HCT116 (cell line): ENCODE data around the gene ATG10. TPM values are rescaled to one million over a fixed set of nuclear protein-coding genes. Genes with fewer than 3 reads are reported as not detected.
"Not testable (repeated sequence)": the region's sequence is repeated elsewhere in the genome, so short reads cannot be mapped to it uniquely, and the experiment has no call there.

Experiments used
- ATAC-seq: fragments of 200-7000 bp; cut with Tn5 transposase; 2 replicates; pipeline ENCODE4 v1.9.1; 2020; ENCODE audit warnings: mild to moderate bottlenecking, moderate library complexity
- BruUV-seq: library from RNA; stranded (reverse); fragments of 400-500 nt; replicated peaks from 2 replicates; lab custom pipeline; 2021; lab: Mats Ljungman, UMichigan
- CTCF ChIA-PET: fragments of 300-600 bp; sonication (Branson Sonifier 250); formaldehyde crosslinking; loops from one replicate; lab custom pipeline; 2021; ENCODE audit warnings: antibody characterized with exemption; lab: Charles Lee
- POLR2A ChIA-PET: fragments of 300-600, 350-600 bp; sonication (Branson Sonifier 250); formaldehyde crosslinking; loops from one replicate; lab custom pipeline; 2021; ENCODE audit warnings: antibody characterized with exemption; lab: Charles Lee
- RAD21 ChIA-PET, 2 experiments: fragments of 300-600 bp; sonication (Branson Sonifier 250); formaldehyde crosslinking; loops; one replicate each; lab custom pipeline; 2023; ENCODE audit warnings: low total read pairs in 2 of 2; ENCODE audit not compliant: uncharacterized antibody in 2 of 2, unreplicated experiment in 2 of 2, low non-redundant PET in 1 of 2; lab: Charles Lee
- DNase-seq: peaks from one replicate; pipeline ENCODE4 v3.0.0-alpha.2; 2010; ENCODE audit warnings: low read depth, low spot score
- H2AFZ ChIP-seq: fragments of 200-600 bp; shearing (Covaris generic), sonication (generic); 2 replicates; pipeline ENCODE4 v1.6.1; 2017; ENCODE audit warnings: low read depth, mixed run types, mixed read lengths, antibody characterized with exemption, low read length; ENCODE audit not compliant: poor library complexity, severe bottlenecking
- H3K27ac ChIP-seq: 2 replicates; pipeline ENCODE4 v1.5.1; 2012; ENCODE audit warnings: low read depth, low read length
- H3K27me3 ChIP-seq: fragments of 200-600 bp; sonication (generic); 2 replicates; pipeline ENCODE4 v1.6.1; 2016; ENCODE audit warnings: mixed run types, low read length, mixed read lengths; ENCODE audit not compliant: insufficient read depth
- H3K36me3 ChIP-seq, 2 experiments: fragments of 200-500 bp in 1 of 2; fragments of 200-600 bp in 1 of 2; sonication (Bioruptor generic) in 1 of 2; sonication (generic) in 1 of 2; 2 replicates each; pipeline versions ENCODE4 v1.5.1 to v1.6.1; 2014 to 2016; ENCODE audit warnings: low read length in 2 of 2, inconsistent platforms in 1 of 2, mixed read lengths in 1 of 2, mixed run types in 1 of 2; ENCODE audit not compliant: insufficient read depth in 2 of 2, control insufficient read depth in 1 of 2
- H3K4me1 ChIP-seq, 2 experiments: fragments of 200-600 bp in 1 of 2; sonication (generic) in 1 of 2; 2 replicates each; pipeline versions ENCODE4 v1.5.1 to v1.6.1; 2012 to 2017; ENCODE audit warnings: low read length in 2 of 2, inconsistent platforms in 1 of 2, mild to moderate bottlenecking in 1 of 2, mixed read lengths in 1 of 2, mixed run types in 1 of 2, moderate library complexity in 1 of 2; ENCODE audit not compliant: insufficient read depth in 2 of 2, control insufficient read depth in 1 of 2
- H3K4me2 ChIP-seq: fragments of 200-600 bp; sonication (generic); 2 replicates; pipeline ENCODE4 v1.6.1; 2017; ENCODE audit warnings: mixed run types, low read length, mixed read lengths
- H3K4me3 ChIP-seq, 2 experiments: fragments of 200-600 bp in 1 of 2; sonication (generic) in 1 of 2; replicated peaks in 1 of 2; 2 replicates each; pipeline ENCODE4 v1.5.1; 2011 to 2016; ENCODE audit warnings: low read length in 2 of 2, control low read depth in 1 of 2, low read depth in 1 of 2, mild to moderate bottlenecking in 1 of 2, mixed read lengths in 1 of 2, mixed run types in 1 of 2
- H3K79me2 ChIP-seq: fragments of 200-600 bp; sonication (generic); 2 replicates; pipeline ENCODE4 v1.6.1; 2017; ENCODE audit warnings: mild to moderate bottlenecking, mixed run types, low read length, moderate library complexity, mixed read lengths; ENCODE audit not compliant: insufficient read depth
- H3K9ac ChIP-seq: fragments of 200-600 bp; sonication (generic); 2 replicates; pipeline ENCODE4 v1.6.1; 2016; ENCODE audit warnings: low read length, mixed read lengths
- H3K9me2 ChIP-seq: fragments of 200-600 bp; sonication (generic), shearing (Covaris generic); 2 replicates; pipeline ENCODE4 v1.6.1; 2017; ENCODE audit warnings: mixed run types, mild to moderate bottlenecking, moderate library complexity; ENCODE audit not compliant: insufficient read depth
- H3K9me3 ChIP-seq, 2 experiments: fragments of 200-500 bp in 1 of 2; fragments of 200-600 bp in 1 of 2; sonication (Bioruptor generic) in 1 of 2; sonication (generic) in 1 of 2; 2 replicates each; pipeline ENCODE4 v1.6.1; 2014 to 2017; ENCODE audit warnings: low read length in 2 of 2, mixed read lengths in 2 of 2, inconsistent platforms in 1 of 2, low read depth in 1 of 2, mild to moderate bottlenecking in 1 of 2, mixed run types in 1 of 2, moderate library complexity in 1 of 2; ENCODE audit not compliant: control insufficient read depth in 1 of 2, insufficient read depth in 1 of 2
- H4K20me1 ChIP-seq: fragments of 200-600 bp; sonication (generic), shearing (Covaris generic); 2 replicates; pipeline ENCODE4 v1.6.1; 2017; ENCODE audit warnings: mixed run types, mild to moderate bottlenecking, moderate library complexity; ENCODE audit not compliant: insufficient read depth
- EZH2 ChIP-seq: fragments of 200-600 bp; sonication (generic); IDR thresholded peaks from 2 replicates; pipeline ENCODE4 v1.6.1; 2017; ENCODE audit warnings: antibody characterized with exemption, mixed run types
- EZH2phosphoT487 ChIP-seq: fragments of 200-600 bp; IDR thresholded peaks from 2 replicates; pipeline ENCODE4 v1.6.1; 2018; ENCODE audit warnings: antibody characterized with exemption, borderline replicate concordance
- FOSL1 ChIP-seq: IDR thresholded peaks from 2 replicates; pipeline ENCODE4 v1.6.1; 2012; ENCODE audit warnings: low read depth
- SP1 ChIP-seq: IDR thresholded peaks from 2 replicates; pipeline ENCODE4 v1.6.1; 2012; ENCODE audit warnings: low read depth
- SRF ChIP-seq: IDR thresholded peaks from 2 replicates; pipeline ENCODE4 v1.6.1; 2012; ENCODE audit warnings: low read depth
- TCF7L2 ChIP-seq: IDR thresholded peaks from 2 replicates; pipeline ENCODE4 v1.7.0; 2011; ENCODE audit warnings: borderline replicate concordance, inconsistent platforms; ENCODE audit not compliant: insufficient read depth, insufficient read length; ENCODE audit errors: extremely low read depth
- YY1 ChIP-seq: IDR thresholded peaks from 2 replicates; pipeline ENCODE4 v1.6.1; 2011; ENCODE audit warnings: low read length, low read depth, moderate library complexity, mild to moderate bottlenecking; ENCODE audit not compliant: insufficient replicate concordance; ENCODE audit errors: extremely low read depth
- intact Hi-C: fragments of 100-400 bp; cut with micrococcal nuclease; formaldehyde crosslinking; loops from 2 replicates; pipeline ENCODE4 v1.10.0; 2022
- total RNA-seq: library from RNA; stranded (reverse); gene quantifications from one replicate; pipeline ENCODE4 v1.2.1, GENCODE V29; 2021; ENCODE audit not compliant: unreplicated experiment
- TF ChIP-seq, protein P1 (sequence below): IDR thresholded peaks from 2 replicates; pipeline ENCODE4 v1.6.1; 2012
- TF ChIP-seq, protein P2 (sequence below), 3 experiments: fragments of 200-600 bp in 1 of 3; sonication (generic) in 1 of 3; IDR thresholded peaks in 2 of 3; conservative IDR thresholded peaks in 1 of 3; 2 replicates each; pipeline ENCODE4 v1.5.1; 2012 to 2017; ENCODE audit warnings: low read depth in 2 of 3, low read length in 2 of 3, antibody characterized with exemption in 1 of 3, borderline replicate concordance in 1 of 3, control low read depth in 1 of 3, mild to moderate bottlenecking in 1 of 3, mixed read lengths in 1 of 3, mixed run types in 1 of 3, moderate library complexity in 1 of 3; ENCODE audit not compliant: insufficient read depth in 1 of 3
- TF ChIP-seq, protein P3 (sequence below): IDR thresholded peaks from 2 replicates; pipeline ENCODE4 v1.6.1; 2012; ENCODE audit warnings: low read depth

The ATG10 gene
- total RNA-seq, 1 experiment from 2014 or later, result 9.4 TPM

DNA sequence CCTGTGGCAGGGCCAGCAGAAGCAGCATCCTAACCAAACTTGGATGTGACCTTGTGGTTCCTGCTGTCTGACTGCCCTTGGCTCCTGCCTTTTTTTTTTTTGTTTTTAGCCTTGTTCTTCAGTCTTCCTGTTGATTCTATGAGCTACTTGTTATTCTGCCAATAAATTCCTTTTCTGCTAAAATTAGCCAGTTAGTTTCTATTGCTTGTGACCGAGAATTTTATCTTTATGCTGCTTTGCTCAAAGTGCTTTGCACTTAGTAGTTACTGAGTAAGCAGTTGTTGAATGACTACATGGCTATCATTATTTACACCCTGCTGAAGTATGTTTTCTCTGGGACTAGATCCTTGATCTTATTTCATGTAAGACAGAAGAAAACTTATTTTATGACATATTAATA, 20.8 kb upstream of the ATG10 start:
- Histone ChIP-seq H3K4me2 (no peak overlapping the region), H3K4me3 (no peak overlapping the region), H3K79me2 (no peaks in the 10 kb centered on the region), H3K4me1 (no peaks in the 10 kb centered on the region), H3K9ac (no peak overlapping the region), H2AFZ (no peak overlapping the region), H3K27me3 (no peaks in the 10 kb centered on the region)
- BruUV-seq, result no TSS peak
- CTCF ChIA-PET, result no interaction called here
- RAD21 ChIA-PET, result no interaction called here
- intact Hi-C loops, result no loop called here
- DNase-seq, result no peak
- ATAC-seq, result no peak
- TF ChIP-seq, protein P1, sequence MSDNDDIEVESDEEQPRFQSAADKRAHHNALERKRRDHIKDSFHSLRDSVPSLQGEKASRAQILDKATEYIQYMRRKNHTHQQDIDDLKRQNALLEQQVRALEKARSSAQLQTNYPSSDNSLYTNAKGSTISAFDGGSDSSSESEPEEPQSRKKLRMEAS, result no peak
- TF ChIP-seq, protein P2, sequence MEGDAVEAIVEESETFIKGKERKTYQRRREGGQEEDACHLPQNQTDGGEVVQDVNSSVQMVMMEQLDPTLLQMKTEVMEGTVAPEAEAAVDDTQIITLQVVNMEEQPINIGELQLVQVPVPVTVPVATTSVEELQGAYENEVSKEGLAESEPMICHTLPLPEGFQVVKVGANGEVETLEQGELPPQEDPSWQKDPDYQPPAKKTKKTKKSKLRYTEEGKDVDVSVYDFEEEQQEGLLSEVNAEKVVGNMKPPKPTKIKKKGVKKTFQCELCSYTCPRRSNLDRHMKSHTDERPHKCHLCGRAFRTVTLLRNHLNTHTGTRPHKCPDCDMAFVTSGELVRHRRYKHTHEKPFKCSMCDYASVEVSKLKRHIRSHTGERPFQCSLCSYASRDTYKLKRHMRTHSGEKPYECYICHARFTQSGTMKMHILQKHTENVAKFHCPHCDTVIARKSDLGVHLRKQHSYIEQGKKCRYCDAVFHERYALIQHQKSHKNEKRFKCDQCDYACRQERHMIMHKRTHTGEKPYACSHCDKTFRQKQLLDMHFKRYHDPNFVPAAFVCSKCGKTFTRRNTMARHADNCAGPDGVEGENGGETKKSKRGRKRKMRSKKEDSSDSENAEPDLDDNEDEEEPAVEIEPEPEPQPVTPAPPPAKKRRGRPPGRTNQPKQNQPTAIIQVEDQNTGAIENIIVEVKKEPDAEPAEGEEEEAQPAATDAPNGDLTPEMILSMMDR (IDR thresholded peaks at IDR 0.05 in 2 of 3, conservative IDR thresholded peaks at IDR 0.05 in 1 of 3; ENCODE audit: borderline replicate concordance in 1 of 3, insufficient read depth in 1 of 3, low read depth in 2 of 3, low read length in 2 of 3), result no peak
- TF ChIP-seq, protein P3, sequence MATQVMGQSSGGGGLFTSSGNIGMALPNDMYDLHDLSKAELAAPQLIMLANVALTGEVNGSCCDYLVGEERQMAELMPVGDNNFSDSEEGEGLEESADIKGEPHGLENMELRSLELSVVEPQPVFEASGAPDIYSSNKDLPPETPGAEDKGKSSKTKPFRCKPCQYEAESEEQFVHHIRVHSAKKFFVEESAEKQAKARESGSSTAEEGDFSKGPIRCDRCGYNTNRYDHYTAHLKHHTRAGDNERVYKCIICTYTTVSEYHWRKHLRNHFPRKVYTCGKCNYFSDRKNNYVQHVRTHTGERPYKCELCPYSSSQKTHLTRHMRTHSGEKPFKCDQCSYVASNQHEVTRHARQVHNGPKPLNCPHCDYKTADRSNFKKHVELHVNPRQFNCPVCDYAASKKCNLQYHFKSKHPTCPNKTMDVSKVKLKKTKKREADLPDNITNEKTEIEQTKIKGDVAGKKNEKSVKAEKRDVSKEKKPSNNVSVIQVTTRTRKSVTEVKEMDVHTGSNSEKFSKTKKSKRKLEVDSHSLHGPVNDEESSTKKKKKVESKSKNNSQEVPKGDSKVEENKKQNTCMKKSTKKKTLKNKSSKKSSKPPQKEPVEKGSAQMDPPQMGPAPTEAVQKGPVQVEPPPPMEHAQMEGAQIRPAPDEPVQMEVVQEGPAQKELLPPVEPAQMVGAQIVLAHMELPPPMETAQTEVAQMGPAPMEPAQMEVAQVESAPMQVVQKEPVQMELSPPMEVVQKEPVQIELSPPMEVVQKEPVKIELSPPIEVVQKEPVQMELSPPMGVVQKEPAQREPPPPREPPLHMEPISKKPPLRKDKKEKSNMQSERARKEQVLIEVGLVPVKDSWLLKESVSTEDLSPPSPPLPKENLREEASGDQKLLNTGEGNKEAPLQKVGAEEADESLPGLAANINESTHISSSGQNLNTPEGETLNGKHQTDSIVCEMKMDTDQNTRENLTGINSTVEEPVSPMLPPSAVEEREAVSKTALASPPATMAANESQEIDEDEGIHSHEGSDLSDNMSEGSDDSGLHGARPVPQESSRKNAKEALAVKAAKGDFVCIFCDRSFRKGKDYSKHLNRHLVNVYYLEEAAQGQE, result no peak
- TF ChIP-seq SRF (no peak), EZH2 (no peak), SP1 (no peak), TCF7L2 (no peak), FOSL1 (no peak), EZH2phosphoT487 (no peak), YY1 (no peak)
- TF ChIP-seq, all 23 proteins: peak for 0
- POLR2A ChIA-PET, result no interaction called here
- H3K36me3 ChIP-seq, result no peaks in the 10 kb centered on the region
- H3K9me2 ChIP-seq, result no peaks in the 10 kb centered on the region
- H4K20me1 ChIP-seq, result no peaks in the 10 kb centered on the region
- no peaks in the 10 kb centered on the region for H3K9me3 ChIP-seq
- no peak overlapping the region for H3K27ac ChIP-seq

DNA sequence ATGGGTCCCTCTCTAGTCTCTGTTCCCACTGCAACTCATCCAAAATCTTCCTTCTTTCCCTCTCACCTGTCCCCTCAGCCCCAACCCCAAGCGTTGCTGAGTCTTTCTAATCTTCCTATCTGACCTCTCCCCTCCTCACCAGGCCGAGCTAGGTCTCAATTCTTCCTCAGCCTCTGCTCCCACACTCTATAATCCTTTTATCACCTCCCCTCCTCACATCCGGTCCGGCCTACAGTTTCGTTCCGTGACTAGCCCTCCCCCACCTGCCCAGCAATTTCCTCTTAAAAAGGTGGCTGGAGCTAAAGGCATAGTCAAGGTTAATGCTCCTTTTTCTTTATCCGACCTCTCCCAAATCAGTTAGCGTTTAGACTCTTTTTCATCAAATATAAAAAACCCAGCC, 17.0 kb upstream of the ATG10 start:
- intact Hi-C loops, RAD21 ChIA-PET, DNase-seq, POLR2A ChIA-PET, H2AFZ ChIP-seq, H3K4me1 ChIP-seq, H3K9me3 ChIP-seq, H3K9ac ChIP-seq, H3K79me2 ChIP-seq, H4K20me1 ChIP-seq, BruUV-seq, H3K4me3 ChIP-seq, H3K27ac ChIP-seq, ATAC-seq, H3K4me2 ChIP-seq, CTCF ChIA-PET, H3K9me2 ChIP-seq, H3K27me3 ChIP-seq, H3K36me3 ChIP-seq: not testable (repeated sequence)
